VCaP (cell line): Measurements from ENCODE around the gene RALGDS.

Source experiments
- H3K27ac ChIP-seq: fragments of 450-650 bp; 2 replicates; pipeline ENCODE4 v1.5.1; 2017
- CTCF ChIP-seq: fragments of 450-650 bp; conservative IDR thresholded peaks from 2 replicates; pipeline ENCODE4 v1.5.1; 2017; ENCODE audit warnings: mild to moderate bottlenecking, moderate library complexity

Gene RALGDS

GRCh38 chr9:133131506-133131905 is 10.5 kb upstream of the RALGDS start:
- H3K27ac ChIP-seq: peak overlapping the region; percentile 89; the same call in 1 of the 2 replicates

GRCh38 chr9:133130685-133131244 is 9.7 kb upstream of the RALGDS start:
- no peak for TF ChIP-seq CTCF
- H3K27ac ChIP-seq: 0 out of 2 replicates have a peak overlapping the region, but pooled peaks have one; percentile 89

More at GRCh38 chr9:133131506-133131905, 10.5 kb upstream of the RALGDS start:
- TF ChIP-seq CTCF: no peak

GRCh38 chr9:133129001-133129795 is 8.2 kb upstream of the RALGDS start:
- peak overlapping the region; percentile 59 for H3K27ac ChIP-seq
- TF ChIP-seq CTCF: no peak

GRCh38 chr9:133128152-133128551 is 7.1 kb upstream of the RALGDS start:
- peak overlapping the region; percentile 59 for H3K27ac ChIP-seq
- TF ChIP-seq CTCF: no peak

GRCh38 chr9:133127340-133127981 is 6.4 kb upstream of the RALGDS start:
- no peak overlapping the region for H3K27ac ChIP-seq
- no peak for TF ChIP-seq CTCF

GRCh38 chr9:133126697-133127339 is 5.8 kb upstream of the RALGDS start:
- H3K27ac ChIP-seq: no peak overlapping the region
- no peak for TF ChIP-seq CTCF
